HL-60/S4 (cell line): Measurements from ENCODE around the gene IL17A.

Experiments
- in situ Hi-C: fragments of 300-500 bp; cut with MboI; formaldehyde crosslinking; loops from 2 replicates; pipeline ENCODE4 v1.14.3; 2022; ENCODE audit warnings: low sequenced_read_pairs

IL17A gene

DNA sequence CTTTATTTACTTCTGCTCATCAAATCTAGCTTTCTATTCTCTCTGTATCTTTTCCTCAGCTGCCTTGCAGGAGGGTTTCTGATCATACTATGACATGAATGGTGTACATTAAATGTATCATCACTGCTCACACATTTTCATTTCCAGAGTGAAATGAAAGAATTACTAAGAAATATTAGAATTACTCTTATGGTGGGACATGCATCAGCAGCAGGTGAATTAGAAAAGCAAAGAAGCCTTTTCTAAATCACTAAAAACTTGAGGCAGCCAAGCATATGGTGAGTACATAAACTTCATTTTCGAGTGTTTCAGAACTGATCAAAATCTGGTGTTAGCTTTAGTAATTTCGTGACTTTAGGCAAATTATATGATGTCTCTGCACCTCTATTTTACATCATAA lies 23.6 kb downstream of the IL17A start:
- in situ Hi-C loops = no loop called here

GRCh38 chr6:52210227-52210626 lies 24.1 kb downstream of the IL17A start:
- in situ Hi-C loops = no loop called here

DNA sequence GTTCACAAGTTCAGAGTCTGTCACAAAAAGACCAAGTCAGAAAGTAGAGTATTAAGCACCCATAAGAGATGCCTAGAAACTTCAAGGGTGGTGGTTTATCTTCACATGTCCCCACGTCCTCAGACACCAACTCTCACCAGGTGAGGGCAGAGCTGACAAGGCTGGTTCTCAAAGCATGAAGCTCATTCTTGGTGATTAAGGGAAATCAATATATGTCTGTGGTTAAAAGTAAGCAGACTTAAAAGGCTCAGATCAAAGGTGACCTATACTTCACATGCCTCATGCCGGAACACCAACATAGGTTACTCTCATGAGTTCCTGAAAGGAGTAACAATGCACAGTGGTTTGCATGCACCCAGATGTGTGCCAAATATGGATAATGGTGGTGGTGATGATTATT lies 27.0 kb downstream of the IL17A start:
- in situ Hi-C loops = no loop called here

DNA sequence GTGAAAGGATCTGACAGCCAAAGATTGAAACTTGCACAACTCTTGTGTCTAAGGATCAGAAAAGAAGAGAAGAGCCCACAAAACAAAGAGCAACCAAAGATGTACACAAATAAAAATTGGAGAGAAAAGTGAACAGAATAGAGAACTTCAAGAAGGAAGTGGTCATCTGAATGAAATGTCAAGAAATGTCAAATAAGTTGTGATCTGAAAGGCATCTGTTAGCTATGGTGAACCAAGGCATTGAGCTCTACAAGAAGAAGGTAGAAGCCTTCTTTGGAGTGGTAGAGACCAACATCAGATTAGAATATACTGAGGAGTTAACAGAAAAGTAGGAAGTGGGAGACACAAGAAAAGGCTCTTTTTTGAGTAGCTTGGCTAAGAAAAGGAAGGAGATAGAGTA lies 29.6 kb downstream of the IL17A start:
- in situ Hi-C loops = no loop called here

DNA sequence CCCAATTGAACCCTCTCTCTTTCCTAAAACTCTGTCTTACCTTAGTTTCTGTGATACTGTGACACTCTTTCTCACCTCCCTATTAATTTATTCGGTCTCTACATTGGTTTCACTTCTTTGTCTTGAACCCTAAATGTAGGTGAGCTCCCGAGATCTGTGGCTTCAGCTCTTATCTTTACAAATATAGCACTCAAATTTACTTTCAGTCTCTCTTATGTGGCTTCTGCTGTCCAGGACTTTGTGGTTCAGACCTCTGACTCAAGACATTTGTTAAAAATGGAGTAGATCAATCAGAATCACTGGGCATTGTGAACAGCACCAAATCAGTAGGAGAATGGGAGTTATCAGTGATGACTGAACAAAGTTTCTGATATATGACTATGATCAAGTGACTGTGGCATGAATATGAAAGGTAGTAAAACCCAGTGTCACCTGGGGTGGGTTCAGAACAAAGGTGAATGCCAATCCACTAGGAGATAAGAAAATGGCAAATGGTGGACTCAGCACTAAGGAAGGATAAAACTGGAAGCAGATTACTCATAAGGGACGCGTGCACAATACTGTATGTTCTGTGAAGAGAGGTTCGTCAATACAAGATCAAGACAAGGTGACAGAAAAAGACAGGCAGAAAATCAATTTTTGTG lies 30.9 kb downstream of the IL17A start:
- in situ Hi-C loops = no loop called here

DNA sequence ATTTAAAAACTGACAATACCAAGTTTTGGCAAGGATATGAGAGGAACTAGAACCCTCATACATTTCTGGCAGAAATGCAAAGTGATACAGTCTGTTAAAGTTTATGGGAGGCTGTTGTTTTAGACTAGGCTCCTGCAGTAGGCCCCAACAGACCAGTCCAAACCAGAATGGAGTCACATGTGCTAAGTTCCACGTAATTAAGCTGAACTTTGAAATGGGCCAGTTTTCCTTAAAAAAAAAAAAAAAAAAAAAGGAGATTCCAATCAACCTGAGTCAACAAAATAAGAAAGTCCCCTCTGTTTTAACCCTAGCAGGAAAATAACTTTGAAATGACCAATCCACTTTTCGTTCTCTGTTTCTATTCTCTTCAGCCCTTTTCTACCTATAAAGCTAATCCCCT lies 31.6 kb downstream of the IL17A start:
- in situ Hi-C loops = no loop called here

DNA sequence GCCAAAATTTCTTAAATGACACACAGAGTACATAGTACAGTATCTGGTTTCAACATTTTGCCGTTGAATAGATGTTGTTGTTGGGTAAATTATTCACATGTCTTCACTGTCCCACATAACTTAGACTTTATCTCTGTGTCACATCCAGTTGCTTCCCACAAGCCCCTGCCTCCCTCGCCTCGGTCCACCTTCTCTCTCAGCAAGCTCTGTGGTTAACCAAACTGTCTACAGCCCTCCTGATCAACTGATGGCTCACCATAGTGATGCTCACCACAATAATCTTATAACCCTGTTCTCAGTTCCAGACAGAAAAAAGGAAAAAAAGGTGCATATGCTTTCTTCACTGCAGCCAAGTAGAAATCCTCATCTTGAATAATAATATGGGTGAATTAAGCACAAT lies 35.1 kb downstream of the IL17A start:
- in situ Hi-C loops = no loop called here

DNA sequence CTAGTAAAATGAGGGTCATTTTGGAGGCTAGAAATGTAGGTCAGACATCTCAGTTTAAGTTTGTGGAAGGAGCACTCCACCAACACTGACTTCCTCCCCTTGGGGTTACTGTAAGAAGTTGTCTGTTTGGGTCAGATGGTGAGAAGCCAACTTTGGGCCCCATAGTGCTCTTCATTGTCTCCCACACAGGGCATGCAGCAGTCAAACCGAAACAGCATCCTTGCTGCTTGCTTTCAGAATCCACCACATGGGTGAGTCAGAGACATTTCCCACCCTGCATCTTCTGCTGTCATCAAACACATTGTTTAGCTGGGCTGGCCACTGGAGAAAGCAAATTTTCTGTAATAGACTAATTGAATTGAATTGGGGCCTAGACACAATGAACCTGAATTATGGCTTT lies 41.3 kb downstream of the IL17A start:
- in situ Hi-C loops = no loop called here

GRCh38 chr6:52230685-52231084 lies 44.5 kb downstream of the IL17A start:
- in situ Hi-C loops = no loop called here

GRCh38 chr6:52231406-52232127 lies 45.4 kb downstream of the IL17A start:
- in situ Hi-C loops = no loop called here

GRCh38 chr6:52233005-52233404 lies 46.8 kb downstream of the IL17A start:
- in situ Hi-C loops = no loop called here

- in situ Hi-C loops = no loop called here
Observed at GRCh38 chr6:52233975-52234823, 48.0 kb downstream of the IL17A start.
